RWPE1 (cell line): Measurements from ENCODE around the gene TSHZ2.

Experiments used
- CTCF ChIA-PET: fragments of 350-600 bp; sonication (Branson Sonifier 250); formaldehyde crosslinking; extraction: SDS; loops from one replicate; lab custom pipeline; 2021; lab: Yijun Ruan, JAX
- POLR2A ChIA-PET: fragments of 400-600 bp; formaldehyde crosslinking; extraction: SDS; loops from one replicate; lab custom pipeline; 2020; ENCODE audit warnings: antibody characterized with exemption; ENCODE audit not compliant: low non-redundant PET; lab: Yijun Ruan, JAX
- DNase-seq: peaks from one replicate; pipeline ENCODE4 v3.0.0; 2012; ENCODE audit warnings: low spot score
- H3K27ac ChIP-seq: fragments of 450-650 bp; 2 replicates; pipeline ENCODE4 v1.5.1; 2017
- TF ChIP-seq, protein P1 (sequence below): fragments of 450-650 bp; conservative IDR thresholded peaks from 2 replicates; pipeline ENCODE4 v1.5.1; 2017; ENCODE audit warnings: low read depth, mild to moderate bottlenecking

Gene TSHZ2

GRCh38 chr20:53128004-53128403 is 155.8 kb downstream of the TSHZ2 start:
- no peak overlapping the region for H3K27ac ChIP-seq

DNA sequence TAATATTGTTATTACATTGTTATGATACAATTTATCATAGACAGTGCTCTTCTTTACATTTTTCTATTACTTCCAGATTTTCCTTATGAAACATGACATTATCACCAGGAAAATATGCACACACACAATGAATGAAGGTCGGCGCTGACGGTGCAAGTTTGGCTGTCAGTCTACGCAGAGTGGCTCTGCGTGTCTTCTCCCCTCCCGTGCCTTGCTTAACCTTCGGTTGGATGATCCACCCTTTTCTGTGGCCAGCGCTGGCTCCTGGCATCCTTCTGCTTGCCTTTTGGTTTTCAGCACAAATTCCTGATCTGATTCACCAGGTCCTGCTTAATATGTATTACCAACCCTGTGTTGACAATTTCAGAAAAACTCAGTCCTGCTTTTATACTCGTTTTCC is 157.4 kb downstream of the TSHZ2 start:
- TF ChIP-seq, protein P1, sequence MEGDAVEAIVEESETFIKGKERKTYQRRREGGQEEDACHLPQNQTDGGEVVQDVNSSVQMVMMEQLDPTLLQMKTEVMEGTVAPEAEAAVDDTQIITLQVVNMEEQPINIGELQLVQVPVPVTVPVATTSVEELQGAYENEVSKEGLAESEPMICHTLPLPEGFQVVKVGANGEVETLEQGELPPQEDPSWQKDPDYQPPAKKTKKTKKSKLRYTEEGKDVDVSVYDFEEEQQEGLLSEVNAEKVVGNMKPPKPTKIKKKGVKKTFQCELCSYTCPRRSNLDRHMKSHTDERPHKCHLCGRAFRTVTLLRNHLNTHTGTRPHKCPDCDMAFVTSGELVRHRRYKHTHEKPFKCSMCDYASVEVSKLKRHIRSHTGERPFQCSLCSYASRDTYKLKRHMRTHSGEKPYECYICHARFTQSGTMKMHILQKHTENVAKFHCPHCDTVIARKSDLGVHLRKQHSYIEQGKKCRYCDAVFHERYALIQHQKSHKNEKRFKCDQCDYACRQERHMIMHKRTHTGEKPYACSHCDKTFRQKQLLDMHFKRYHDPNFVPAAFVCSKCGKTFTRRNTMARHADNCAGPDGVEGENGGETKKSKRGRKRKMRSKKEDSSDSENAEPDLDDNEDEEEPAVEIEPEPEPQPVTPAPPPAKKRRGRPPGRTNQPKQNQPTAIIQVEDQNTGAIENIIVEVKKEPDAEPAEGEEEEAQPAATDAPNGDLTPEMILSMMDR = no peak
- no peak for DNase-seq
- POLR2A ChIA-PET = no interaction called here
- no peak overlapping the region for H3K27ac ChIP-seq
- CTCF ChIA-PET = no interaction called here

More at GRCh38 chr20:53128004-53128403, 155.8 kb downstream of the TSHZ2 start:
- POLR2A ChIA-PET = no interaction called here
- DNase-seq = no peak
- CTCF ChIA-PET = no interaction called here
- TF ChIP-seq, protein P1 = no peak

GRCh38 chr20:53130795-53131194 is 158.6 kb downstream of the TSHZ2 start:
- H3K27ac ChIP-seq = no peak overlapping the region
- POLR2A ChIA-PET = no interaction called here
- TF ChIP-seq, protein P1 = no peak
- DNase-seq = no peak
- CTCF ChIA-PET = no interaction called here

DNA sequence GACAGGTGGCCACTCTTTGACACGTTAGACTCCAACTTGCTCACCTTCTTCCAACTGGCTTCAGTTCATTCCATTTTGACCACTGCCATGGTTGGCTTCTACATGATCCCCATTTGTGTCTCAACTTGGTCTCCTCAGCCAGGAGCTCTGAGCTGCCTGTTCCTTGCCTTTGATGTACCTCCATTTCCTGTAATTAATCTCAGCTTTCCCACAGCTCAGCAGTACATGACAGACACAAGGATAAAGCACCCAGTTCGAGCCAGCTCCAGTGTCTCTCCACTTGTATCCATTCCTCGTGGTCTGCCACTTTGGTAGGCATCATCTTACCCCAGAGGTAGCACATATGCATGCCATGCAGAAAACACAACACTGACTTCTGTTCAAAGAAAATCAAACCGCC is 161.0 kb downstream of the TSHZ2 start:
- CTCF ChIA-PET = no interaction called here
- POLR2A ChIA-PET = no interaction called here

DNA sequence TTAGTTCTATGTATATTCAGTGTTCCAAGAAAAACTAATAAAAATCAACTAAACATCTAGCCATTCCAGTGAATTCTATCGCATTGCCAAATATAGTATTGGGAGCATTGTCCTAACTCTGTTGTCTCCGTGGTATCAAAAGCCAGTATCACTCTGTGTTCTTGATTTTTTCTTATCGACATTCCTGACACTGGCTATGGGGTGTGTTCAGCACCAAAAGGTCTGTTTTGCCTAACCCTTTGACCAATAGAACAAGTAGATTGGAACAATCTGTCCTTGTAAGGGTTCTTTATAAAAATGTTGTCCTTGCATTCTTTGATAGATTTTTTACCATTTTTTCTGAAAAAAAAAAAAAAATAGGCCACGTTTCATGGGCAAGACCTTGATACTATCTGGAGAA is 161.5 kb downstream of the TSHZ2 start:
- CTCF ChIA-PET = no interaction called here

More for the DNA sequence above, 161.0 kb downstream of the TSHZ2 start:
- no peak for DNase-seq
- H3K27ac ChIP-seq = no peak overlapping the region
- TF ChIP-seq, protein P1 = no peak

GRCh38 chr20:53136473-53136872 is 164.3 kb downstream of the TSHZ2 start:
- ChIA-PET POLR2A (no interaction called here), CTCF (no interaction called here)
- H3K27ac ChIP-seq = no peak overlapping the region
- TF ChIP-seq, protein P1 = no peak
- no peak for DNase-seq

More for the DNA sequence above, 161.5 kb downstream of the TSHZ2 start:
- TF ChIP-seq, protein P1 = no peak
- no peak overlapping the region for H3K27ac ChIP-seq
- no peak for DNase-seq
- POLR2A ChIA-PET = no interaction called here
